Mesenchymal stem cell (in vitro differentiated cells and primary cell): ENCODE results near the gene SLC23A2.
"Not testable (repeated sequence)": the region's sequence is repeated elsewhere in the genome, so short reads cannot be mapped to it uniquely, and the experiment has no call there.

Experiments
- DNase-seq: peaks from one replicate; pipeline ENCODE4 v3.0.0-alpha.2; 2013
- H2AFZ ChIP-seq: one replicate; pipeline ENCODE4 v1.6.1; 2013; ENCODE audit warnings: low read depth, mild to moderate bottlenecking, control low read depth, inconsistent platforms, low read length, moderate library complexity
- H2AK5ac ChIP-seq: 2 replicates; pipeline ENCODE4 v1.6.1; 2013; ENCODE audit warnings: low read length, moderate library complexity, mild to moderate bottlenecking, inconsistent platforms; ENCODE audit not compliant: severe bottlenecking
- H2BK120ac ChIP-seq: one replicate; pipeline ENCODE4 v1.6.1; 2013; ENCODE audit warnings: low read depth, mild to moderate bottlenecking, inconsistent platforms, low read length, moderate library complexity
- H2BK12ac ChIP-seq, 2 experiments: one replicate each; pipeline ENCODE4 v1.6.1; 2013; ENCODE audit warnings: inconsistent platforms in 2 of 2, low read length in 2 of 2, mild to moderate bottlenecking in 2 of 2, moderate library complexity in 2 of 2, control low read depth in 1 of 2
- H2BK15ac ChIP-seq: one replicate; pipeline ENCODE4 v1.6.1; 2013; ENCODE audit warnings: mild to moderate bottlenecking, low read depth, inconsistent platforms; ENCODE audit not compliant: poor library complexity, severe bottlenecking
- H2BK5ac ChIP-seq: 2 replicates; pipeline ENCODE4 v1.6.1; 2013; ENCODE audit warnings: low read depth, mild to moderate bottlenecking, low read length, control low read depth, inconsistent platforms; ENCODE audit not compliant: poor library complexity, severe bottlenecking
- H3K14ac ChIP-seq, 2 experiments: one replicate each; pipeline ENCODE4 v1.6.1; 2013; ENCODE audit warnings: inconsistent platforms in 2 of 2, low read length in 2 of 2, control low read depth in 1 of 2, mild to moderate bottlenecking in 1 of 2, moderate library complexity in 1 of 2
- H3K18ac ChIP-seq, 2 experiments: one replicate each; pipeline ENCODE4 v1.6.1; 2013; ENCODE audit warnings: inconsistent platforms in 2 of 2, low read length in 2 of 2, control low read depth in 1 of 2, low read depth in 1 of 2, mild to moderate bottlenecking in 1 of 2
- H3K23ac ChIP-seq, 2 experiments: one replicate each; pipeline ENCODE4 v1.6.1; 2013; ENCODE audit warnings: inconsistent platforms in 2 of 2, low read length in 2 of 2, mild to moderate bottlenecking in 2 of 2, moderate library complexity in 2 of 2, control low read depth in 1 of 2
- H3K27ac ChIP-seq: 2 replicates; pipeline ENCODE4 v1.5.1; 2013; ENCODE audit warnings: mild to moderate bottlenecking, moderate library complexity, low read length, control low read depth, inconsistent platforms; ENCODE audit not compliant: poor library complexity, severe bottlenecking
- H3K27me3 ChIP-seq, 2 experiments: 2 replicates each; pipeline versions ENCODE4 v1.6.1 to v1.7.0; 2013; ENCODE audit warnings: low read length in 2 of 2, mild to moderate bottlenecking in 2 of 2, moderate library complexity in 2 of 2, control low read depth in 1 of 2, inconsistent platforms in 1 of 2; ENCODE audit not compliant: control insufficient read depth in 1 of 2, insufficient read depth in 1 of 2
- H3K36me3 ChIP-seq, 2 experiments: 2 replicates each; pipeline versions ENCODE4 v1.6.1 to v1.7.0; 2013; ENCODE audit warnings: low read length in 2 of 2, control low read depth in 1 of 2, inconsistent platforms in 1 of 2, low read depth in 1 of 2, mild to moderate bottlenecking in 1 of 2; ENCODE audit not compliant: insufficient read depth in 2 of 2, control insufficient read depth in 1 of 2
- H3K4ac ChIP-seq, 2 experiments: one replicate each; pipeline ENCODE4 v1.6.1; 2013; ENCODE audit warnings: inconsistent platforms in 2 of 2, low read length in 2 of 2, mild to moderate bottlenecking in 2 of 2, moderate library complexity in 2 of 2, control low read depth in 1 of 2, low read depth in 1 of 2
- H3K4me1 ChIP-seq: 2 replicates; pipeline ENCODE4 v1.6.1; 2013; ENCODE audit warnings: low read depth, low read length, control low read depth; ENCODE audit not compliant: control insufficient read depth, insufficient read depth
- H3K4me2 ChIP-seq: 2 replicates; pipeline ENCODE4 v1.6.1; 2013; ENCODE audit warnings: low read length, mild to moderate bottlenecking, inconsistent platforms; ENCODE audit not compliant: poor library complexity, severe bottlenecking
- H3K4me3 ChIP-seq, 2 experiments: 2 replicates each; pipeline versions ENCODE4 v1.5.1 to v1.7.0; 2013; ENCODE audit warnings: low read length in 2 of 2, mild to moderate bottlenecking in 2 of 2, control low read depth in 1 of 2, low read depth in 1 of 2; ENCODE audit not compliant: insufficient read depth in 1 of 2
- H3K79me1 ChIP-seq: replicated peaks from 2 replicates; pipeline ENCODE4 v1.6.1; 2013; ENCODE audit warnings: mild to moderate bottlenecking, control low read depth, low read length, inconsistent platforms; ENCODE audit not compliant: poor library complexity, severe bottlenecking
- H3K9ac ChIP-seq: 2 replicates; pipeline ENCODE4 v1.7.0; 2013; ENCODE audit warnings: mild to moderate bottlenecking, low read length, moderate library complexity
- H3K9me3 ChIP-seq: 2 replicates; pipeline ENCODE4 v1.7.0; 2013; ENCODE audit warnings: mild to moderate bottlenecking, low read length; ENCODE audit not compliant: control insufficient read depth
- H4K8ac ChIP-seq: one replicate; pipeline ENCODE4 v1.6.1; 2013; ENCODE audit warnings: inconsistent platforms, mild to moderate bottlenecking, low read length, moderate library complexity
- H4K91ac ChIP-seq: one replicate; pipeline ENCODE4 v1.6.1; 2013; ENCODE audit warnings: mild to moderate bottlenecking, low read length, inconsistent platforms
- WGBS: methylation state at CpG from one replicate; pipeline ENCODE4 v1.1.7; 2013; ENCODE audit warnings: mixed read lengths; 5-methylcytosine and 5-hydroxymethylcytosine counted together

SLC23A2 gene

DNA sequence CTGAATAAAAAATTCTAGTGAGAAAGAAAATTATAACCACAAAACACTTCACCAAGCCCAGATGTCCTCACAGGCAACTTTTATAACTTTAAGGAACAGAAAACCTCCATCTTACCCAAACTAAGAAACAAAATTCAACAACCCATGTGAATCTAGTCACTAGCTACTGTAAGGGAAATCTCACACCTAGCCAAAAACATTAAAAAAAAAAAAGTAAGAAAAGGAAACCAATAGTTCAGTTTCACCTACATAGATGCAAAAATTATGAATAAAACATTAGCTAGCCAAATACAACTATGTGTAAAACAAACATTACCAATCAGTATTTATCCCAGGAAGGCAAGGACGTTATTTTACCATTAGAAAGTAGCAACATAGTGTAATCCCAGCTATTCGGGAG is 35.5 kb upstream of the SLC23A2 start:
- Histone ChIP-seq H4K91ac (no peak overlapping the region), H2BK15ac (no peak overlapping the region), H3K4ac (no peak overlapping the region), H3K4me3 (no peak overlapping the region), H3K27ac (no peak overlapping the region), H3K23ac (no peak overlapping the region), H3K4me2 (no peak overlapping the region), H2AFZ (no peak overlapping the region), H2BK5ac (no peak overlapping the region), H2AK5ac (no peak overlapping the region), H3K79me1 (no peaks in the 10 kb centered on the region), H2BK12ac (no peak overlapping the region), H2BK120ac (no peak overlapping the region), H3K4me1 (peaks cover 8% of the 10 kb centered on the region), H3K9ac (no peak overlapping the region), H3K36me3 (no peaks in the 10 kb centered on the region), H3K27me3 (no peaks in the 10 kb centered on the region), H4K8ac (no peak overlapping the region), H3K14ac (no peak overlapping the region), H3K9me3 (no peaks in the 10 kb centered on the region), H3K18ac (no peak overlapping the region)
- 65% methylated on average over 2 of the region's 2 CpGs for WGBS
- DNase-seq, result no peak

DNA sequence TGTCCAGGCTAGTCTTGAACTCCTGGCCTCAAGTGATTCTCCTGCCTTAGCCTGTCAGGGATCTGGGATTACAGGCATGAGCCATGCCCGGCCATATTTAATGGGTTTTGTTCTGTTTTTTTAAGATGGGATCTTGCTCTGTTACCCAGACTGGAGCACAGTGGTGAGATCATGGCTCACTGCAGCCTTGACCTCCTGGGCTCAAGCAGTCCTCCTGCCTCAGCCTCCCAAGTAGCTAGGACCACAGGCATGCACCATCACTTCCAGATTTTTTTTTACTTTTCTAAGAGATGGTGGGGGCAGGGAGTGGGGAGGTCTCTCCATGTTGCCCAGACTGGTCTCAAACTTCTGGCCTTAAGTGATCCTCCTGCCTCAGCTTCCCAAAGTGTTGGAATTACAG is 34.2 kb upstream of the SLC23A2 start:
- H3K9me3 ChIP-seq, H3K23ac ChIP-seq, H2BK5ac ChIP-seq, DNase-seq, H3K18ac ChIP-seq, H3K4ac ChIP-seq, H4K8ac ChIP-seq, H2AFZ ChIP-seq, H3K4me2 ChIP-seq, H3K27ac ChIP-seq, H3K4me1 ChIP-seq, H3K9ac ChIP-seq, H3K14ac ChIP-seq, H2BK15ac ChIP-seq, H3K27me3 ChIP-seq, H3K36me3 ChIP-seq, H2BK12ac ChIP-seq, H4K91ac ChIP-seq, H2BK120ac ChIP-seq, H3K4me3 ChIP-seq, H3K79me1 ChIP-seq: not testable (repeated sequence)
- peak overlapping the region; percentile 22 for H2AK5ac ChIP-seq
- WGBS, result 100% methylated on average over 1 of the region's 1 CpG

DNA sequence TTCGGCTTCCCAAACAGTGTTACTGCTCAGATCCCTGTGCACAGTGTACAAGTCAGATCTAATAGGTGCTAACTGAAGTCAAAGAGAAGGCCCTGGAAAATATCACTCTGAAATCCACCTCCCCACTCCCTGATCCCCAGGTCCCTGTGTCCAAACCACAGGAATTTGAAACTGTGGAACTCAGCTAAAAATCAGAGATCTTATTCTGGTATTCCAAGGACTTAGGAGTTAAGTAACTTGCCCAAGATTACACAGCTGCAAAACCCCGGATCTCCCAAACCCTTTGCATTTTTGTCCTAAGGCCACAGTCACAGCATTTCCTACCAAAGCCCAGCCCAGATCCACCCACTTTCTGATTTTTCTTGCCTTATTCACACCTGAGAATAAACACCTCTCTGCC is 32.3 kb upstream of the SLC23A2 start:
- WGBS, result 40% methylated on average over 2 of the region's 2 CpGs
- Histone ChIP-seq H3K9me3 (no peaks in the 10 kb centered on the region), H3K36me3 (no peaks in the 10 kb centered on the region)

DNA sequence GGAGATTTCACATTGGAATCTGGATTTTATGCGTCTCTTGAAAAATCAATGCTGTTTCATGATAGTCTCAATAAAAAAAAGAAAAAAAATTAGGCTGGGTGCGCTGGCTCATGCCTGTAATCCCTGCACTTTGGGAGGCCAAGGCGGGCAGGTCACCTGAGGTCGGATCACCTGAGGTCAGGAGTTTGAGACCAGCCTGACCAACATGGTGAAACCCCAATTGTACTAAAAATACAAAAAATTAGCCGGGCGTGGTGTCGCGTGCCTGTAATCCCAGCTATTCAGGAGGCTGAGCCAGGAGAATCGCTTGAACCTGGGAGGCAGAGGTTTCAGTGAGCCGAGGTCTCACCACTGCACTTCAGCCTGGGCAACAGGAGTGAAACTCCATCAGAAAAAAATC is 30.4 kb upstream of the SLC23A2 start:
- H2AK5ac ChIP-seq, result peak overlapping the region; percentile 44
- H2BK12ac ChIP-seq, result peak overlapping the region in 1 of 2 experiments; percentile 39
- peaks cover 11% of the 10 kb centered on the region for H3K4me1 ChIP-seq
- not testable (repeated sequence) for H4K91ac ChIP-seq, H2BK5ac ChIP-seq, H3K27me3 ChIP-seq, H3K9me3 ChIP-seq, H3K27ac ChIP-seq, H2BK15ac ChIP-seq, H2AFZ ChIP-seq, H3K4me2 ChIP-seq, H3K36me3 ChIP-seq, H3K4me3 ChIP-seq, H3K79me1 ChIP-seq, DNase-seq, H3K9ac ChIP-seq, H3K14ac ChIP-seq, H3K23ac ChIP-seq, H3K18ac ChIP-seq, H3K4ac ChIP-seq, H2BK120ac ChIP-seq, H4K8ac ChIP-seq
- 93% methylated on average over 10 of the region's 10 CpGs for WGBS

More for the DNA sequence above, 32.3 kb upstream of the SLC23A2 start:
- Histone ChIP-seq H3K9ac (no peak overlapping the region), H2BK5ac (peak overlapping the region; percentile 14), H3K4me3 (no peak overlapping the region), H4K91ac (no peak overlapping the region), H3K27me3 (no peaks in the 10 kb centered on the region), H3K4ac (no peak overlapping the region), H3K27ac (peak overlapping the region; percentile 90), H3K18ac (peak overlapping the region in 1 of 2 experiments; percentile 54), H4K8ac (no peak overlapping the region), H2BK12ac (no peak overlapping the region), H2AFZ (no peak overlapping the region), H2BK120ac (no peak overlapping the region), H2BK15ac (no peak overlapping the region), H3K79me1 (no peaks in the 10 kb centered on the region), H3K4me2 (no peak overlapping the region), H3K4me1 (peaks cover 11% of the 10 kb centered on the region), H3K23ac (no peak overlapping the region), H2AK5ac (no peak overlapping the region), H3K14ac (no peak overlapping the region)
- peak; percentile 47 for DNase-seq
